Measurements from ENCODE around the gene CNTN4. TPM values are rescaled to one million over a fixed set of nuclear protein-coding genes. Genes with fewer than 3 reads are reported as not detected.

Gene CNTN4
- total RNA-seq, 4 donors from 2014 or later: 33.6 to 112 (median 53.1) TPM

GRCh38 chr3:3020209-3020608 lies 921.5 kb downstream of the CNTN4 start:
- Histone ChIP-seq H3K27ac (no peak overlapping the region), H3K27me3 (no peaks in the 10 kb centered on the region), H3K4me1 (peaks cover 0 to 1% of the 10 kb centered on the region in 2 donors), H3K9me3 (no peaks in the 10 kb centered on the region), H3K4me3 (replicated peaks in 1 of 3) (no peak overlapping the region), H3K36me3 (no peaks in the 10 kb centered on the region)
- WGBS, 2 donors: 87 to 92% methylated on average over 7 of the region's 7 CpGs
- DNase-seq: no peak
- intact Hi-C loops (cut with DNase I): no loop called here
- no peak for TF ChIP-seq POLR2A (IDR thresholded peaks at IDR 0.05)
- TF ChIP-seq CTCF (IDR thresholded peaks at IDR 0.05): no peak

DNA sequence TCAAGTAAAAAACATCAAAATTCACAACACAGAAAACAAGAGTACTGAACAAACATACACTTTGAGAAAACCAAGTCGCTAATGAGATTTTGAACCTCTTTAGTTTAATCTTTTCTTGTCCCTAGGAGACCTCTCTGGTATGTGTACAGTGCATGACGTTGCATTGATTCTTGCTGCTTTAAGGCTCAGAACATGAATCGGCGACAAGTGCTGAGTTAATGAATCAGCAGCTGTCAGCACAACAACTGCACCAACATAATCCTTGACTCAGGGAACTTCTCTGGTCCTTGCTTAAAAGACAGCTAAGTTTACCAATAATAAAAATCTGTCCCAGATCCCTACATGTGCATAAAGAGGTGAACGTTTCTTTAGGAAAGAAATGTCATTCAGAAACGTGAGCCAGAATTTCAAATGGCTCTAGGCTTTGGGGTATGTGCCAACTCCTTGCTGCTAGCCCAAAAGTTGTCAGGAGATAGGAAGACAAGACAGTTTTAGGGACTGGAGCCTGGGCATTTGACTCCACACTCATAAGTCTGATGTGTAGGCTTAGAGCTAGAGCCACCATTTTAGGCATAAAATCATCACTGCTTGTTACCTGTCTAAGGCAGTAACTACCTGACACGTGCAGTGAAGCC lies 924.6 kb downstream of the CNTN4 start:
- no peak for DNase-seq
- Histone ChIP-seq H3K9me3 (no peaks in the 10 kb centered on the region), H3K4me3 (replicated peaks in 1 of 3) (no peak overlapping the region), H3K27ac (no peak overlapping the region), H3K36me3 (no peaks in the 10 kb centered on the region), H3K4me1 (no peaks in the 10 kb centered on the region), H3K27me3 (no peaks in the 10 kb centered on the region)
- TF ChIP-seq CTCF (IDR thresholded peaks at IDR 0.05): no peak
- TF ChIP-seq POLR2A (IDR thresholded peaks at IDR 0.05): no peak
- 54 to 57% methylated on average over 7 of the region's 7 CpGs for WGBS, 2 donors
- intact Hi-C loops (cut with DNase I): no loop called here

GRCh38 chr3:3027976-3028567 lies 929.4 kb downstream of the CNTN4 start:
- intact Hi-C loops (cut with DNase I): no loop called here
- TF ChIP-seq POLR2A (IDR thresholded peaks at IDR 0.05) (no peak), CTCF (IDR thresholded peaks at IDR 0.05) (no peak)
- no peak overlapping the region for H3K4me3 ChIP-seq (replicated peaks in 1 of 3)
- DNase-seq: no peak
- H3K9me3 ChIP-seq: no peaks in the 10 kb centered on the region
- H3K4me1 ChIP-seq: no peaks in the 10 kb centered on the region
- no peaks in the 10 kb centered on the region for H3K27me3 ChIP-seq
- no peak overlapping the region for H3K27ac ChIP-seq
- no peaks in the 10 kb centered on the region for H3K36me3 ChIP-seq
- 65 to 77% methylated on average over 5 of the region's 5 CpGs for WGBS, 2 donors

GRCh38 chr3:3031326-3031725 lies 932.7 kb downstream of the CNTN4 start:
- Histone ChIP-seq H3K36me3 (no peaks in the 10 kb centered on the region), H3K4me3 (replicated peaks in 1 of 3) (no peak overlapping the region), H3K4me1 (no peaks in the 10 kb centered on the region), H3K27me3 (no peaks in the 10 kb centered on the region), H3K27ac (no peak overlapping the region), H3K9me3 (no peaks in the 10 kb centered on the region)
- DNase-seq: no peak
- 71 to 82% methylated on average over 4 of the region's 4 CpGs for WGBS, 2 donors
- intact Hi-C loops (cut with DNase I): no loop called here
- TF ChIP-seq POLR2A (IDR thresholded peaks at IDR 0.05) (no peak), CTCF (IDR thresholded peaks at IDR 0.05) (no peak)

DNA sequence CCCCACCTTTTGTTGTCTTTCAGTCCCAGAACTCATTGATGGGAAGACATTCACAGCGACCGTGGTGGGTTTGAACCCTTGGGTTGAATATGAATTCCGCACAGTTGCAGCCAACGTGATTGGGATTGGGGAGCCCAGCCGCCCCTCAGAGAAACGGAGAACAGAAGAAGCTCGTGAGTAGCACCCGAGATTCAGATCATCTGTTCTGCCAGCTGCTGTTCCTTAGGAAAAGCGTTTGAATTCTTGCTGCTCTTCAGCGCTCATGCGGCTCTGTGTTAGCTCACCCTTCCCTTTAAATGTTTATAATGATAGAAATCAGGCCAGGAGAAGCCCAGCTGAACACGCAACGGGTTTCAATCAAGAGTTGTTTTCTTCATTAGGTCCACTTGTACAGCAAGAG lies 938.5 kb downstream of the CNTN4 start:
- DNase-seq: no peak
- intact Hi-C loops (cut with DNase I): no loop called here
- Histone ChIP-seq H3K4me3 (replicated peaks in 1 of 3) (no peak overlapping the region), H3K4me1 (no peaks in the 10 kb centered on the region), H3K27ac (no peak overlapping the region), H3K36me3 (no peaks in the 10 kb centered on the region), H3K9me3 (no peaks in the 10 kb centered on the region), H3K27me3 (no peaks in the 10 kb centered on the region)
- 77 to 80% methylated on average over 13 of the region's 13 CpGs for WGBS, 2 donors
- TF ChIP-seq POLR2A (IDR thresholded peaks at IDR 0.05): no peak
- TF ChIP-seq CTCF (IDR thresholded peaks at IDR 0.05): no peak
